GM21528 (cell line): ENCODE data around the gene ALDH1A2.
"Not testable (repeated sequence)": the region's sequence is repeated elsewhere in the genome, so short reads cannot be mapped to it uniquely, and the experiment has no call there.

Experiments used
- ATAC-seq: cut with Tn5 transposase; IDR thresholded peaks from one replicate; pipeline ENCODE4 v1.9.1; 2021; ENCODE audit warnings: mild to moderate bottlenecking, moderate library complexity; ENCODE audit not compliant: unreplicated experiment, low FRiP score

Gene ALDH1A2

DNA sequence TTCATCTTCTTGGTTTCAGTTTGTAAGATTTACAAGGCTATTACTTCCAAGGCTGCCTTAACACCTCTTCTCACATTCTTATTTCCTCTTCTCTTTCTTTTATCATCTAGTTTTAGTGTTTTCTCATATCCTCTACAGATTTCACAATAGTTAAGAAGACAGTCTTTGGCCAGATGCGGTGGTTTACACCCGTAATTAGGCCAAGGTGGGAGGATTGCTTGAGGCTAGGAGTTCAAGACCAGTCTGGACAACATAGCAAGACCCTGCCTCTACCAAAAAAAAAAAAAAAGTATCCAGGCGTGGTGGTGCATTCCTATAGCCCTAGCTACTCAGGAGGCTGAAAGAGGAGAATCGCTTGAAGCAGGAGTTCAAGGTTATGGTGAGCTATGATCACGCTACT is 3.5 kb upstream of the ALDH1A2 start:
- ATAC-seq: no peak

DNA sequence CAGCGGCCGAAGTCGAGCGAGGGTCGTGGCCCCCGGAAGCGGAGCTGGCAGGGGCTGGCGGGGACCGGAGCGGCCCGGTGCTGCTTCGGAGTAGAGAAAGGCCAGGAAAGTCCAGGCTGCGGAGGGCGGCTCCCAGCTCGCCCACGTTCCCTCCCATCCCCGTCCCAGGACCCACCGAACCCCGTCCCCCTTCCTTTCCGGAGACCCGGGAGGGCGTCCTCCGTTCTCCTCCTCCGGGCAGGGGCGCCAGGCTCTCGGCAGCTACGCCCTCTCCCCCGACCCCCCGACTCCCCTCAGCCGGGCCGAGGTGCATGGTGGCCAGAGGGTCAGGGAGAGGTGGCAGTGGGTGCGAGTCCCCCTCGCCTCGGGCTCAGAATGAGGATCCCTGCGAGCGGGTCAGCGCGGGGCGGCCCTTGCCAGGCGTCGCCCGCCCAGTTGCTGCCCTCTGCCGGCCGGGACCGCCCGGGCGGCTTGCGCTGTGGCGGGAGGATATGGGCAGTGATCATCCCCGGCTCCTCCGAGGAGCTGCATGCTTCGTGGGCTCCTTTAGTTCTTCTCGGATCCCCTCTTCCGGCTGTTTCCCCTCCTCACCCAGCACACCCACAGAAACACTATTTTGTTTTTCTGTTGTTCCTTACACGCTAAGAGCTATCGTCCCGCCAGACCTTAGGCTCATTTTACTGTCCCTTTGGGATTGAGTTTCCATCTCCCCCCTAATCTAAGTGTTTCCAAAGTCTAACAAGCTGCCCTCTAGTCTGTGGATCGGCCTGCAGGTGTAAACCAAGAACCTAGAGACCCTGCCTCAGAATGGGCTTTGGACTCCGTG is 744 bp upstream of the ALDH1A2 start:
- ATAC-seq: peak; percentile 58

DNA sequence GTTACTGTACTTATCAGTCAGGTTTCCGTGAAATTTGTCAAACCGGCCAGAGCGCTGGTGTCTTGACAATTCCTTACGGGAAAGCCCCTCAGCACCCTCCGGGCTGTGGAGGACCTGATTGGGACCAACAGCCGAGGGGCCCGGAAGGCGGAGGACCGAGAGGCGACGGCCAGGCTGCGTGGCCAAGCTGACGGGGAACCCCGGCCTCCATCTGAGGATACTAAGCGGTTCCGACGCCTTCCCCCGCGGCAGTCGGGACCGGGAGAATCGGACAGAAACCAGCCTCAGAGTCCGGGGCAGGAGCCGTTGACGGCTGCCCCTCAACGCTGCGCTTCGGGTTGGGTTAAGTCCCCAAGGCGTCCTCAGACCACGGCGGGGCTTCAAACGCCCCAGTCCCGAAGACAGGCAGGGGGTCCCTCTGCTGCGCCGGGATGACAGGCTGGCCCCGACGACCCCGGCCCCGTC is 499 bp downstream of the ALDH1A2 start:
- ATAC-seq: no peak

DNA sequence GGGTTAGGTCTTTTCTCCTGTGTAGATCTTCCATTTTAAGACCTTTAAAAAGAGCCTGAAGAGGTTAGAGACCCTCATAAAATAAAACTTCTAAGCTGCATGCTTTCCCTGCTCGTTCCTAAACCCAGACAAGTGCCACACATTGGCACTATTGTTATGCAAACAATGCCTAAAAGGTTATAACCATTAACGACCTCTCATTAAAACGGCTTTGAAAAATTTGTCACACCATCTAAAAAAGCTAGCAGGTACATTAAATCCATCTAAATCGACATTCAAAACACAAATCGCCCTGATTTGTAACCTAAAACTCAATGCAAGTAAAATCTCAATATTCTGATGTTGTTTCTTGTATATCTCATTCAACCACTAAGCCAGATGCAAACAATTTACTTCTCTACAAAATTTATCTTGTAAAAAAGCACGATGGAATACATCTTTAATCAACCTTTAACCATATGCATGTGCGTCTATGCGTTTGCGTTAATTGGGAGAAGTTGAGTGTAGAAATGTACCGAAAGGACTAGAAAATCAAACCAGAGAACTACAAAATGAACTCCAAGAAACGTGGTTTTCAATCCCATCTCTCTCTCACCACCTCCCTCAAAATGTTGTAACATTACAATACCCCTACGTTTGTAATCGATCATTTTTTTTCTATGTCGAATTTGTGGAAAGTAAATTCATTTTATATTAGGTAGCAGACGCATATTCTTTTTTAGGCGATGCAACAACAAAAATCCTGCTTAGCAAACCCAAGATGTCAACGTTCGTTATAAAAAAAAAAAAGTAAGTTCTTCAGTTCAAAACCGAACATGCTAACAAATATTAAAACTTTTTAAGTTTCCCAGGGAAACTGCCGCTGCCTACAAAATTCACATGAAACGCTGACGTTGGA is 1.2 kb downstream of the ALDH1A2 start:
- ATAC-seq: no peak

GRCh38 chr15:58063614-58064013 is 1.9 kb downstream of the ALDH1A2 start:
- ATAC-seq: no peak

DNA sequence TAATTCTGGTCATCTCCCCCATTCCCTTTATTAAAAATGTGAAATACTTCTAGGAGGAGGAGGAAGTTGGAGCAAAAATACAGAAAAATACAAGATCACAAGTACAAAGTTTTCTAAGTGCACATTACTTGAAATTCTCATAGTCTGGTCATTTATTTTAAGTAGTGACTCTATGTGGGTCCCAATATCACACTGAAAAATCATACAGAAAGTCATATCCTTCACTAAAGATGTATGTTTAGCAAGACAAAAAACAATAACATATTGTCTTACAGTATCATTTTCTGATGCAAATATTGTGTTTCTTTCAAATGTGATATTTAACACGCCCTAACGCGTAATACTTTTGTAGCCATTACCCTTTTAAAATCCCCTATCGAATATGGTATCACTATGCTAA is 2.5 kb downstream of the ALDH1A2 start:
- no peak for ATAC-seq

- ATAC-seq: no peak
These were observed 3.3 kb downstream of the ALDH1A2 start for GRCh38 chr15:58062175-58062574.

GRCh38 chr15:58060575-58060974 is 4.9 kb downstream of the ALDH1A2 start:
- ATAC-seq: no peak

GRCh38 chr15:58058729-58059128 is 6.8 kb downstream of the ALDH1A2 start:
- ATAC-seq: no peak

- no peak for ATAC-seq
These were observed 7.4 kb downstream of the ALDH1A2 start for GRCh38 chr15:58058073-58058472.

- no peak for ATAC-seq
These were observed 8.0 kb downstream of the ALDH1A2 start for GRCh38 chr15:58057559-58057958.

DNA sequence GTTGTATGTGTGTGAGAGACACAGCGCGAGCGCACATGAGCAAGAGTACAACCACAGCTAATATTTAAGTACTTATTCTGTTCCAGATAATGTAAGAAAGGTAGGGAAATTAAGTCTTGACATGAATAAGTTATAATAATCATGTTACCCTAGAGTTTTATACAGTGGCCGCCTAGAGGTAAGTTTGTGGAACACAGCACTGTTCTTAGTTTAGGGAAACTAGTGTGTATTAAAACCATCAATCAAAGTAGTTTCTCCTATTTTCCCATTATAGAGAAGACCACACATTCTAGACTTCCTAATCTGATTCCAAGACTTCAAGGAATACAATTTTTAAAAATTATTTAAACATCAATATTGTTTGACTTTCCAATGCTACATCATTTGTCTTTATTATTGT is 9.5 kb downstream of the ALDH1A2 start:
- no peak for ATAC-seq

GRCh38 chr15:58053315-58054153 is 12.0 kb downstream of the ALDH1A2 start:
- no peak for ATAC-seq

- no peak for ATAC-seq
These were observed 13.2 kb downstream of the ALDH1A2 start for GRCh38 chr15:58052334-58052733.

DNA sequence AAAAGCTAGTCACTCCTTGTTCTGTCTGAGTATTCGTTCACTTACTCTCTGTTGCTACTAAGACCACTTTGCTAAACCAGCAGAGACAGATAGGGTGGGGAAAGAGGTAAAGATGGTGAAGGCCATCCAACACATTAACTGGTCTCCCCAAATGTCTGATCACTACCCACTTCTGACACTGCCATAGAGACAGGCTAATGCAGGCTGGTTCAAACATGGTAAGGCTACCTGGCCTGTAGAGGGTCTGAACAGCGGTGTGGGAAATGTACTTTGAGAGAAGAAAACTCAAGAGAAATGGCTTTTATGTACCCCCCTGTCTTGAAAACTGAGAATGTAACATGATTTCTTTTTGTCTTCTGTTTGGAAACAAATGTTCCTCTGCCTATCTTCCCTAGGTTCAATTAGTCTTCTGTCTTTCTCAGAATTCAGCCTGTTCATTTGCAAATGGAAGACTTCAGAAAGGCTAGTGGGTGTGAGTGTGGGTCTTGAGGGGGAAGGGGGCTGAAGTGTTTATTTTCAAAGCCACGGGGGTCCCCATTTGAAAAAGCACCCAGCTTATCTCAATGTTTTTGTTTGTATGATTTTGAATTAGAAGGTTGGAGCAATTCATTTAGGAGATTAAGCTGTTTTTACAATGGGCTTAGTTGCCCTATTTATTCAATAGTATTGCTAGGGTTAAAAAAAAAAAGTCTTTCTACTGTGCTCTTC is 15.8 kb downstream of the ALDH1A2 start:
- ATAC-seq: no peak

GRCh38 chr15:58048261-58048660 is 17.2 kb downstream of the ALDH1A2 start:
- no peak for ATAC-seq

DNA sequence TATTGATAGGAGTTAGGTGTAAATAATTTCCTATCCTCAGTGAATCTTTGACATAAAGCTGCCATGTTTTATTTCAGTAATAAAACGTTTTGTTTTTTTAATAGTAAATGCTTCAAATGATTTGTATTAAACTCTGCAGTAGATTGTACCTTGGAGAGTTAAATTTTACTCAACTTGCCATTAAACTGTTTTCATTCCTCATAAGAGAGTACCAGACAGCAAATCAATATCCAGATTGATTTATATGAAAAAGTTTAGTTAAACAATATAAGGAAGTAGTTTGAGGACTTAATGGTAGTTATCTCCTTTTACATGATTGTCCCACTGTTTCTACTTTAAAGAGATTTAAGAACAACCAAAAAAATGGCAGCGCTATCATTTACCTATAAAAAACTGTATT is 18.4 kb downstream of the ALDH1A2 start:
- ATAC-seq: no peak

GRCh38 chr15:58046467-58046866 is 19.0 kb downstream of the ALDH1A2 start:
- ATAC-seq: no peak

DNA sequence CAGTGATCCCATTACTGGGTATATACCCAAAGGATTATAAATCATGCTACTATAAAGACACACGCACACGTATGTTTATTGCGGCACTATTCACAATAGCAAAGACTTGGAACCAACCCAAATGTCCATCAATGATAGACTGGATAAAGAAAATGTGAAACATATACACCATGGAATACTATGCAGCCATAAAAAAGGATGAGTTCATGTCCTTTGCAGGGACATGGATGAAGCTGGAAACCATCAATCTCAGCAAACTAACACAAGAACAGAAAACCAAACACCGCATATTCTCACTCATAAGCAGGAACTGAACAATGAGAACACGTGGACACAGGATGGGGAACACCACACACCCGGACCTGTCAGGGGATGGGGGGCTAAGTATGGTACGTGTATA is 20.1 kb downstream of the ALDH1A2 start:
- not testable (repeated sequence) for ATAC-seq

DNA sequence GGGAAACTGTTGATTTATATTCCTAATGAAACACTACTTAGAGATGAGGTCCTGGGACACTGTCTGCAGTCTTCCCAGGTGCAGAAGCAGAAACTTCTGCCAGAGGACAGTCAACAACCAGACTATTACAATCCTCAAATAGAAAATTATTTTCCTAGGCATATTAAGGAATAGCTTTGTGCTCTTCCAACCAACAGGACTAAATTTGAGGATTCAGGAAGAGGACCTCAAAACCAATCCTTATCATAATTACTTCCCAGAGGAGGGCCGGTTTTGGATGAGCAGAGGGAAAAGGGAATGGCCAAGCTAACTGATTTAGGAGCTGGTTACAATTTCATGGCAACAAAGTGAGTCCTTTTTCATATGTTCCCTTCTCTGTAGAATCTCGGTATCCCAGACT is 21.0 kb downstream of the ALDH1A2 start:
- ATAC-seq: no peak
